Endothelial cell of hepatic sinusoid (primary cell): ENCODE data around the gene FBLN2.

Experiments
- in situ Hi-C: cut with HindIII; loops from 2 replicates; pipeline ENCODE4 v1.10.0; 2017; ENCODE audit warnings: low sequenced_read_pairs

FBLN2 gene

DNA sequence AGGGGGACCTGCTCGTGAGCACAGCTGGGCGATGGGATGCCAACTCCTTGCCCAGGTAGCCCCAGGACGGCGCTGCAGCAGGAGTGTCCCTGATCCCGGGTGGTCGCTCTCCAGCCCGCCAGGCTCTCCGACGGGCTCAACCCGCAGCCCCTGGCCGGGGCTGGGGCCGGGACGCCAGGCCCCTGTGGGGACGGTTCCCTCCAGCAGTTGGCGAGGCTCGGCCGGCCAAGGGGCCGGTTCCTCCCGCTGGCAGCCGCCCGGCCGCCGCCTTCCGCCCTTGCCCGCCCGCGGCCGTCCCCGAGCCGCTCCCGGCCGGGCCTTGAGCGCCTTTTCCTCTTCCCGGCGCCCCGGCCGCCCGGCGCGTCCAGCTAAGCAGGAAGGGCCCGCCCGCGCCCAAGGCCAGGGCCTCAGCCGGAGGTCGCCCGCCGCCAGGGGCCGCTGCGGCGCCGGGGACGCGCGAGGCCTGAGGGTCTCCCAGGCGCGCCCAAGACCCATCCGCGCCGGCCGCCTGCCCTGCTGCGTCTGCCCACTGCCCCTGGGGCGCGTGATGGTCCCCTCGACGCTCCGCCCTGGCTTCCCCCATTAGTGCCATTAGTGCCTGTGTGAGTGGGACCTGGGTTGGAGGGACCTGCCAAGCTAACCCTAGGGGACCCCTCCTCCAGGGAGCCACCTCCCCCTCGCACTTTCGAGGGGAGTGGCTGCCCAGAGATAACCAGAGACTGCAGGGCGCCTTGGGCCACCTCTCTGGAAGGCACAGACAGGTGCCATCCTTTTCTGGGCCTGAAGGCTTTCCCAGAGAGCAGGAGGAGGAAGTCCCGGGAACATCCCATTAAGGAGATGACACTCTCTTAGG, 106.4 kb downstream of the FBLN2 start:
- in situ Hi-C loops: no loop called here

DNA sequence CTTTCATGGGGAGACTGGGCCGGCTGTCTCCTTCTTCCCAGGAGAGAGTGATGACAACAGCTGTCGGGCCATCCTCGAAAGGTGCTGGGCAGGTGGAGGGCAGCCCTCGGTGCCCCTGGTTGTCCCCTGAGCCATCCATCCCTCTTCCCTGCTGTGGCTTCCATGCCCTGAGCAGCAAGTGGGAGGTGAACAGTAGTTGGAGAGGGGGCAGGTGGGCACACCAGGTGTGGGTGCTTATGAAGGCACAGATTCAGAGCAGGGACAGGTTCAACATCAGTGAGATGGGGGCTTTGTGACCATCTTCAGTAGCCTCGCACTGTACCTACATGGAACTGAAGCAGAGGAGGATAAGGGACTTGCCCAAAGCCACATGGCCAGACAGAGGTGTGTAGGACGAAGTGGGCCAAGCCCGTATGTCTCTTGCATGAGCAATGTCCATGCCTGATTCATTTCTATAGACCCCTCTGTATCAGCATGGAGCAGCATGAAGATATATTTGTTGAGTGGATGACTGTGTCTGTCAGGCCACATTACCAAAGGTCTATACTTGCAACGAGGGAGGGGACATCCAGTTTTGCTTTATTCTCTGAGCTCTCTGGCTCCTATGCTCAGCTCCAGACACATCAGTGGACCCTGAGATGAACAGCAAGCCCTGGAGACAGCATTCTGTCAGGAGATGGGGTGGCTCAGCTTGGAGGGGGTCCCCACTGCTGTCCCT, 107.8 kb downstream of the FBLN2 start:
- in situ Hi-C loops: no loop called here

DNA sequence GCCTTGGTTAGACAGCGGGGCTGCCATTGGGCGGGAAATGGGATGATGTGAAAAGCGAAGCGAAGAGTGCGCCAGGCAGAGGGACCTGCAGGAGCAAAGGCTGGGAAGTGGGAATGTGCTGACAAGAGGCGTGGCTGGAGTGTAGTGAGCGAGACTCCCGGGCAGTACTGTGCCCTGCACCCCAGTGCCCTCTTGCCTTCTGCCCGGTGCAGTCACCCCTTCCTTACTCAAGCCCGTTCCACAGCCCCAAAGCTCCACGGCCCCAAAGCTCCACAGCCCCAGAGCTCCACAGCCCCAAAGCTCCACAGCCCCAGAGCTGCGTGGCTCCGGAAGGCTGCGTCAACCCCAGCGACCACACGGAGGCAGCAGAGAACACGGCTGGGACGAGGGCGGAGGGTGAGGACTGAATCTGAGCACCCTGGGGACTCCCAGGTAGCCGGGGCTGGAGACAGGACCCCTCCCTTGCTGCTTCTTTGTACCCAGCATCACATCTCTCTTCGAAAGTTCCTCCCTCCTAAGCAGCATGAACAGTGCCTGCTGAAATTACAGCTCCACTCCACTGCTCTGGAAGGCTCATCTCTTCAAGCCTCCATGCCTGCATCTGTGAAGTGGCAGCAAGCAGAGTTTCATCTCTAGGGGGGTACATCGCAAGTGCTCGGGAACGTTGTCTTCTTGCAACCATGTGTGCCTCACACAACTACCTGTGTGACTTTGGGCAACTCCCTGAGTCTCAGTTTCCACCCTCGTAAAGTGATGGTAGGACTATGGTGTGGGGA, 108.9 kb downstream of the FBLN2 start:
- in situ Hi-C loops: no loop called here

DNA sequence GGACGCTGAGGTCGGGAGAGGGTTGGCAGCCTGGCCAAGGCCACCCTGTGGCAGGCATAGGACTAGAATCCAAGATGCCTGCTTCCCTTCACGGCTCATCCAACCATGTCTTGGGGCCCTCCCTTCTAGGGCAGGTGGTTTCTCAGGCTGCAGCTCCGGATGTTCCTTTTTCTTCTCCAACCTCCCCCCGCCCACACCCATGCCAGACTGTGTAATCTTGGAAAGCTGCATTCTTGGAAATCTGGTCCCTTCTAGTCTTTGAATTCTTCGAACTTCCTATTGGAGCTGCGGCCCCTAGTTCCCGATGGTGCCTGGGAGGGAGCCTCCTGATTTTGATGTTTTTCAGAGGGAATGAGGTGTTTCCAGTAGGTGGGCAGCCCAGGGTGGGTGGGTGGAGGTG, 109.8 kb downstream of the FBLN2 start:
- in situ Hi-C loops: no loop called here

DNA sequence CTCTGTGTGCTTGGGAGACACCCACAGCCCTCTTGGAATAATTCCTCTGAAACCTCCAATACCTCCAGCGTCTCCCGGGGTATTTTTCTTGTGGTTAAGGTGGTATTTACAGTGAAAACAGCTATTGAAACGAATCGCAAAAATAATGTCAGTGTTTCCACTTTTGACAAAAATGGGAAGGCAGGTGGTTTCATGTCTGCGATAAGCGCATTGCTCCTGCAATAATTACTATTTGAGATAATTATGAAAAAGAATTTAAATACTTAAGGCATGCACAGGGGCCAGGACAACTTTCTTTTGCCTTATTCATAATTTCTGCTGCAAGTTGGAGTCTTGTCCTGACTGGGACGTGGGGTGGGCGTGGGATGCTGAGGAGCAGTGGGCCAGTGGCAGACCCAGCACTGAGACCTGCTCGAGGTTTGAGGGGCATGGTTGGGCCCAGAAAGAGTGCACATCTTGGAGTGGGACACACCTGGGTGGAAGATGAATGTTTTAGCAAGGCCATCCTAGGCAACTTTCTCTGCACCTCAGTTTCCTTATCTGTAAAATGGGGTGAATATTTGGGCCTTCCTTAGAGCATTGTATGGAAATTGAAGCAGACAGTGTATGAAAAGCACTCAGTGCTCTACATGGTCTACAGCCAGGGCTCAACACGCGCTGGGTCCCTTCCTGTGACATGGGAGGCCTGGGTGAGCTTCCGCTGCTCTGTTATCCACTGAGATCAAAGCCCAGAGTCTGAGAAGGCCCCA, 110.5 kb downstream of the FBLN2 start:
- in situ Hi-C loops: no loop called here

DNA sequence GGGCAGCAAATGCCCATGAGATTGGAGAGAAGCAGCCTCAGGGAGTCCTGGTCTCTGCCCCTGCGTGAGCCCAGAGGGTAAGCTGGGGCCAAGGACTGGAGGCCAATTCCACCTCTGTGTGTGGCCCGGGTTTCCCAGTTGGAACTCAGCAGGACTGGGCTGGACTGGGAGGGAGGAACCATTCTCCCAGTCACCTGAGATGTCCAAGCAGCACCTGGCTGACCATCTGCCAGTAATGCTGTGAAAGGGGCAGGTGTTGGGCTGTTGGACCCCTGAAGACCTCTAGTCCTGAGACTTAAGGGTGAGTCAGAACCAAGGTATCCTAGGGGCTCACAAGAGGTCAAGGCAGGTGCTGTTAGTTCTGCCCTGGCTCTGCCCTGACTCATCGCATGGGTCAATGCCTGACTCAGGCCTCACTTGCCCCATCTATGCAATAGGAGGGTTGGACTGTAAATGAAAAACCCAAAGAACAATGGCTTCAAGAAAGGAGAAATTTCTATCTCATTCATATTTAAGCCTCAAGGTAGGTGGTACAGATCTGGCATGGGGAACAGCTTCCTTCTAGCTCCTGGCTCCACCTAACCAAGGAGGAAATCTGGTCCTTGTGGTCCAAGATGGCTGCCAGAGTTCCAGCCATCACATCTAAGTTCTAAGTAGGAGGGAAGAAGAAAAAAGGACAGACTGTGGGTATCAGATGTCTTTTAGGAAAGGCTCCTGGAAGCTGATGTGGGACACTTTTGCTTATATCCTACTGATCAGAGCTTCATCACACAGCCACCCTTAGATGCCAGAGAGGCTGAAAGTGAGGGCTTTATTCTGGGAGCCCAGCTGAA, 111.3 kb downstream of the FBLN2 start:
- in situ Hi-C loops: no loop called here

DNA sequence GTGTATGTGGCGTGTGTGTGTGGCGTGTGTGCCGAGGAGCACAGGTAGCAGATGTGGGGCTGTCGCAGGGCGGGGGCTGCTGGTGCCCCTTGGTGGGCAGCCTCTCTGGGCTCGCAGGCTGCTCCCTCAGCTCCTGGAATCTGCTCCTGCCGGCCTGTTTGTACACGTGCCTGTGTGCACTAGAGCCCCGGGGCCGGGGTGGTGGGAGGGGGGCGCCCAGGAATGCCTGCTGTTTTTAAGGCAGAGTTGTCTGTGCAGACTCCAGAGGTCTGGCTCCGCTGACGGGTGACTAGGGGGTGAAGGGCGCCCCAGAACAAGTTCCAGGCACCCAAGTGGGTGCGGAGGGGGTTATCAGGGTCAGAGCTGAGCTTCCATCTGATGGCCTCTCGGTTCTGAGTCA, 112.2 kb downstream of the FBLN2 start:
- in situ Hi-C loops: no loop called here

DNA sequence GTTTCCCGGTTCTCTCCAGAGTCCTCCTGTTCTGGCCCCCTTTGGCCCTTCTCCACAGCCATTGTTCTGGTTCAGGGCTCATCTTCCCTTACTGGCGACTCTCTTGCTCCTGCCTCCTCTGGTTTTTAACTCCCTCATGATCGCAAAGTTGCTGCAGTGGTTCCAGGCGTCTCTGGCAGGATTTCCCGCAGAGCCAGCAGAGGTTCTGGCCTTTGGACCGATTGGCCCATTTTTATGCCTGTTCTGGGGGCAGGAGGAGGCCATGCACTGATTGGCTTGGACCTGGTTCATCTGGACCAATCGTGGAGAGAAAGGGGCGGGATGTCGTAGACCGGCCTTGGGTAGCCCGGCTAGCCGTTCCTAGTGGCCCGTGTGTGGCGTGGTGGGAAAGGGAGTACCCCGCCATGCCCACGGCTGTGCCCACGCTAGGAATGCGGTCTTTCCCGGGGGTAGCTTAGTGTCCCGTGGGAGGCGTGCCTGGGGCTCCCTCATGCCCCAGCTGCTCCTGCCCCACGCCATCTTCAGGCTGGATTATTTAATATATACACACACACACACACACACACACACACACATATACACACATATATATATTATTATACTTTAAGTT, 113.4 kb downstream of the FBLN2 start:
- in situ Hi-C loops: no loop called here

DNA sequence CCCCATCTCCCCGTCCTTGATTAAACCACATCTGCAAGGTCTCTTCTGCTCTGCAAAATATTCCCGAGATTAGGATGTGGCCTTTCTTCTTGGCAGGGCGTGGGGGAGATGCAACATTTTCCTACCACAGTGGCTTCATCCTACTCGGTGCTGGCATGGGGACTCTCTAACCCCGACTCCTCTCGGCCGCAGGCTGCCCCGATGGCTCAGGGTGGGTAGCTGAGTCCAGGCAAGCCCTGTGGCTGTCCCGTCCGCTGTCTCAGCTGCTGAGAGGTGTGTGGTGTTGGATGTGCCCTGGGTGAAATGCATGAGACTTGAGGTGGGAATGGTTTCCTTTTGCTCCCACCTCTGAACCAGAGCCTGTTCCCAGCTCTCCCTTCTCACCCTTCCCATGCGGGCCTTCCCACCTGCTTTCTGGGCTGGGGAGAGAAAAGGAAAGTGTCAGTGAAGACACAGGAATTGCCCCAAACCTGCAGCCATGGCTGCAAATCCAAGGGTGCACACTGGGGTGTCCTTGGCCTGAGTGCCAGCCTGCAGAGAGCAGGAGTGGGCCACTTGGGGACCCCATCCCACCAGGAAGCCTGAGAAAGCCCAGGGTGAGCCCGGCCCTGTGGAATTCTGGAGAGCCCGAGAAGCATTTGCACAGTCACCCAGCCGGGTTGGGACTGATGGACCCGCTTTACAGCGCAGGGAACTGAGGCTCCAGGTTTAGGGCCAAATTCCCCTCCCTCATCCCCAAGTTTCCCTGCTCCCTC, 115.0 kb downstream of the FBLN2 start:
- in situ Hi-C loops: no loop called here

DNA sequence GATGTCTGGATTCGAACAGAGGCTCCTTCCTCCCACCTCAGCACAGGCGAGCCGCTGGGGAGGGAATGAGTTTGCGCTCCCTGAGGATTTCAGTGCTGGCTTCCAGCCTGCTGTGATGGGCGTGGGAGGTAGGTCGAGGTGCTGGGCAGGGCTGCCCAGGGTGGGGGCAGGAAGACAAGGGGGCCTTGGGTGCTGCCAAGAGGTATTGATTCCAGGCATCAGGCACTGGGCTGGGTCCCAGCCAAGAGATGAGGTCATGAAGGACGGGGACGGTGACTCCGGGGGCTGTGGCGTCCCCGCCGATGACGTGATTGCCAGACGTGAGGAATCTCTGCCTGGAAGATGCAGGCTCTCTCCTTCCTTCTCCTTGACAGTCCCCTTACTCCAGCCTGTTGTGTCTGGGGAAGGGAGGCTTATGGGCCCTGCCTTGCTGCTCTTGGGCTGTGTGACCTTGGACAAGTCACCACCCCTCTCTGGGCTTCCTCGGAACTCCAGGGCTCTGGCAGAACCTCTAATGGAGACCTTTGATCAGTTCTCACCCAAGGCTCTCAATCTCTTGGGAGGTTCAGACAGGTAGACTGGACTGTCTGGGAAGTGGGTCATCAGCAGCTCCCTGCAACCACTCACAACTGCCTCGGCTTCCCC, 116.8 kb downstream of the FBLN2 start:
- in situ Hi-C loops: no loop called here

DNA sequence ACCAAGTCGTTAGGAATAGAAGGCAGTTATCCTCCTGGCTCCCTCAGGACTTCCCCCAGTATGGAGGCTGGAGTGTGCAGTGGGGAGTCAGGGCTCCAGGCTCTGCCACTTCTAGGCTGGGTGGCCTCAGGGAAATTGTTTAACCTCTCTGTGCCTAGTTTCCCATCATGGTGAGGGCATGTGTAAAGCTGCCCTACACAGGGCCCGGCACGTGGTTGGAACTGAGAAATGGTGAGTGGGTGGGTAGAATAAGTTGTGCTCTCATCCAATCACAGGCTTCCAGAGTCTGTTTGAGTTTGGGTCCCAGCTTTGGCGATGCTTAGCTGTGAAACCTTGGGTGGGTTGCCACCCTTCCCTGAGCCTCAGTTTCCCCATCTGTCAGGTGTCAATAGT, 117.3 kb downstream of the FBLN2 start:
- in situ Hi-C loops: no loop called here

DNA sequence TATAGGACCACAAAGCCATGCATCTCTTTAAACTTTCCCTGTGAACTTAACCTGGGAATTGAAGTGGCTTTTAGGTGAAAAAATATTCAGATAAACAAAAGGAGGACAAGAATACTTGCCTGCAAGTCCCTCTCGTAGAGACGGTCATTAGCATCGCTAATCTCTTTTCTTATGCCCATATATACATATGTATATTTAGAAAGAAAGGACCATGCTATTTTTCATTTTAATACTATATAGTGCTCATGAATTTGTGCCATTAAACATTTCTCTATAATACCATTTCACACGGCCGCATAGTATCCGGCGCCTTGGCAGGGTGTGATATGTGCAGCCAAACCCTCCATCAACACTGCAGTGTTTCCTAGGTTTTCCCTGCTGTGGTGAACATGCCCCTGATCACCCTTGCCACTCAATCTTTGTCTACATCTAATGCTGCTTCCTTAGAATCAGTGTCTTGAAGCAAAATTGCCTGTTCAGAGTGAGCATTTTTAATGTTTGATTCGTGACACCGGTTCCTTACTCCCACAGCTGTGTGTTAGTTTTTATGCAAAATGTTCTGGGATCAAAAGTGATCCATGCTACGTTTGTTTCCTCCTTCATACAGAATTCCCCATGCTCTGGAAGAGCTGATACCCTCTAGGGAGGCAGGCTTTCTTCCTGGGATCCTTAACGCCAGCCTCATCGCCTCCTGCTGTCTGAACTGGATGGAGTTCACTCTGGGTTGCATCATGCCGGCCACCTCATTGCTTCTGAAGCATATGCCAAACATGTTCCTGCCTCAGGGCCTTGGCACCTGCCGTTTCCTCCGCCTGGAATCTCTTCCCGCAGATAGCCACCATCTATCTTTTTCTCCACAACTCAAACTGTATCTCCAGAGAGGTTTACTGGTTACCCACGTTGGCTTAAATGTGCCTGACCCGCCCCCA, 118.1 kb downstream of the FBLN2 start:
- in situ Hi-C loops: no loop called here

DNA sequence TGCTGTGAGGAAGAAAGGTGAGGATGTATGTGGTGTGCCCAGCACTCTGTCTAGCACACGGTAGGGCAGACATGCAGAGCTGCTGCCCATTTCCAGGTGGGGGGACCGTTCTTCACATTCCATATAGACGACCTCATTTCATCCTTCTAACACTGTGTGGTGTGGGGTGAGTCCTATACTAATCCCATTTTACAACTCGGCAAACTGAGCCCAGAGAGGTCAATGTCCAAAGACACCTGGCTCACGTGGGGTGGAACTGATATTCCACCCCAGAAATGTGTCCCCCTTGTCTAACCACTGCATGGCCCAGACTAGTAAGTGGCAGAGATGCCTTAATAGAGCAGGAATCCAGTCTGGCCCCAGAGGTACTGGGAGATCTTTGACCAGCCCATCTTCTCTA, 119.2 kb downstream of the FBLN2 start:
- in situ Hi-C loops: no loop called here

DNA sequence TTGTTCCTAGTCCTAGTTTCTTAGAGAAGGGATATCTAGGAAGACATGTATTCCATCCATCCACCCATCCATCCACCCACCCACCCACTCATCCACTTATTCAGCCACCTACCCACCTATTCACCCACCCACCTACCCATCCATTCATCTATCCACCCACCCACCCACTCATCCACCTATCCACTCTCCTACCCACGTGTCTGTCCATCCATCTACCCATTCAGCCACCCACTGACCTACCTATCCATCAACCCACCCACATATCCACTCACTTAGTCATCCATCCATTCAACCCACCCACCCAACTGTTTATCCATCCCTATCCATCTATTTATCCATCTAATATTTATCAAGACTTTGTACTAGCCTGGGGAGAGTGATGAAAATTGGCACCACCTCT, 120.5 kb downstream of the FBLN2 start:
- in situ Hi-C loops: no loop called here

DNA sequence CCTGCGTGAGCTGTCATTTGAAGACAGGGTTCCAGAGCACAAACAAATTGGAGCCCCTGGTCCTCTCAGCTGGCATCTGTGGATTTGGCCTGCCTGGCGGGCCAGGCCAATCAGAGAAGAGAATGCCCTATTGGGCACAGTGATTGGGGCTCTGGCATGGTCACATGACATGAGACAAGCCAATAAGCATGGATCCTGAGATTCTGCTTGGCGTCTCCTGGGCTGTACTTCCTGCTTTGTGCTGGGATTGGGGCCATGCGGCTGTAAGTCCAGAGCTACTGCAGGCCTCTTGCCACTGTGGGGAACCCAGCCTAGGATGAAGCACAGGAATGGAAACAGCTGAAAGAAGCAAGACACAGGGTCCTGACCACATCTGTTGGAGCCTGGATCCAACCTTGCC, 121.4 kb downstream of the FBLN2 start:
- in situ Hi-C loops: no loop called here

DNA sequence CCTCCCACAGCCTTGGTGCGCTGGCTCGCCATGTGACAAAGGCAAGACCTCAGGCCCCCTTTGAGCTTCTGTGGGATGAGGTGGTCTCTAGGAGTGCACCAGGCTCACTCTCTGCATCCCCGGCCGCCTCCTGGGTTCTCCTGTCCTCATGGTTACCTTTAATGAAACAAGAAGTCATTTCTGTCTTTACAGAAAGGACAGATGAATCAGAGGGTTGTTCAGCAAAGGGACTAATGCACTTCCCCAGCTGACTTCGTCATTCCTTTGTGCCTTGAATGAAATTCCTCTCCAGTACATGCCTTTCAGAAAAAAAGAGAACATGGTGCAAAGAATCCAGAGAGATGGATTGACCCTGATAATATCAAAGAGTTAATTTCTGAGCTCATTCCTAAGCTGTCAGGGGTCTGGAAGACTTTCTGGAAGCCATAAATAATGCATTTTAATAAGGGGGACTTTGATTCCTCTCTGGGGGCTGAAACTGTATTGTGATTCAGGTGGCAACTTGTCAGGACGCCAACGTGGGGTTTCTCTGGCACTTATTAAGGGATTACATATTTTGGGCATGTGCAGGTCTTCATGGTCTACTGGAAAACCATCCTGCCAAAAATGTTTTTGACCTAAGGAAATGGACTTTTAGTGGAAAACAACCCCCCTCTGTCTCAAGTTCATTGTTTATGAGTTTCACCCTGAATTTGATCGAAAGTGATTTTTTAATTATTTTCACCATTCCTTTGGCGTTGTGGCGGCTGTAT, 122.7 kb downstream of the FBLN2 start:
- in situ Hi-C loops: no loop called here

DNA sequence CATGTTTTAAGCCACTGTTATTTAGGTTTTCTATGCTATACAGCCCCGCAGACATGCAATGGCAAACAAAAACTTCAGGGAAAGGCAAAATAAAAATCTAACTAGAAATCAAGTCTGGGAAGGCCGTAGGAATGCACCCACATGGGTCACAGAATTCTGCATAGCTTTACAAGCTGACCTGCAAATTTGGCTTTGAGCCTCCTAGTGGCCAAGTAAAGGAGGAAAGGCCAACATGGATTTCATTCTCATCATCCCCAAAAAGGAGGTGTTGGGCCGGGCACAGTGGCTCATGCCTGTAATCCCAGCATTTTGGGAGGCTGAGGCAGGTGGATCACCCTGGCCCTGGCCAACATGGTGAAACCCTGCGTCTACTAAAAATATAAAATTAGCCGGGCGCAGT, 124.3 kb downstream of the FBLN2 start:
- in situ Hi-C loops: no loop called here
